GM12892 (cell line): ENCODE results near the gene ANAPC7.
A peak's percentile ranks its signal among the peaks of the same experiment; 100 is the strongest.

ENCODE experiments used
- DNase-seq: peaks from one replicate; pipeline ENCODE4 v3.0.0; 2011; ENCODE audit not compliant: insufficient read length
- FAIRE-seq: peaks from 2 replicates; lab custom pipeline; 2011; peaks lifted over from hg19 to GRCh38; lab: Jason Lieb, UNC
- POLR2A ChIP-seq: IDR thresholded peaks from 2 replicates; pipeline ENCODE4 v1.6.1; 2011; ENCODE audit warnings: low read depth, low read length, control low read depth
- POLR2AphosphoS5 ChIP-seq: IDR thresholded peaks from 2 replicates; pipeline ENCODE4 v1.6.1; 2011; ENCODE audit warnings: low read depth, low read length, control low read depth
- TAF1 ChIP-seq: IDR thresholded peaks from 2 replicates; pipeline ENCODE4 v1.6.1; 2011; ENCODE audit warnings: low read depth, mild to moderate bottlenecking, control low read depth, low read length, borderline replicate concordance

ANAPC7 gene

DNA sequence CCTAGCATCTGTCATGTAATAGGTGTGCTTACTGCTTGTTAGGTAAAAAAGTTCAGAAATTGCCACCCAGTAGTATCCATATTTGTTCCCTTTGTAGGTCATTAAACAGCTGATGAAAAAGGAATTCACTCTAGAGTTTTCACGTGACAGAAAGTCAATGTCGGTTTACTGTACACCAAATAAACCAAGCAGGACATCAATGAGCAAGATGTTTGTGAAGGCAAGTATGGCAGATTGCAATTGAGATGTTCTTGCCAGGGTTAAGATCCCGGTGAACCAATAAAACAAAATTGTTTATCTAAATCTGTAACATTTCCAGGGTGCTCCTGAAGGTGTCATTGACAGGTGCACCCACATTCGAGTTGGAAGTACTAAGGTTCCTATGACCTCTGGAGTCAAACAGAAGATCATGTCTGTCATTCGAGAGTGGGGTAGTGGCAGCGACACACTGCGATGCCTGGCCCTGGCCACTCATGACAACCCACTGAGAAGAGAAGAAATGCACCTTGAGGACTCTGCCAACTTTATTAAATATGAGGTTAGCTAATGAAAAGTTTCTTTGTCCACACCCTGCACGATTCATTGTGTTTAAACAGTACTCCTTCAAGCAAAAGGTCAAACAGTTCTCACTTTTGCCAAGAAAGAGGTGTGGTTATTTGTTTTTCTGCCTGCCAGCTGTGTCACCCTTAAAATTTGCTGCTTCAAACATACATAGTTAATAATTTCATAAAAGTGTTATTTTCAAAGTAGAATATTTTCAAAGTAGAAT lies 64.1 kb downstream of the ANAPC7 start:
- FAIRE-seq: no peak

DNA sequence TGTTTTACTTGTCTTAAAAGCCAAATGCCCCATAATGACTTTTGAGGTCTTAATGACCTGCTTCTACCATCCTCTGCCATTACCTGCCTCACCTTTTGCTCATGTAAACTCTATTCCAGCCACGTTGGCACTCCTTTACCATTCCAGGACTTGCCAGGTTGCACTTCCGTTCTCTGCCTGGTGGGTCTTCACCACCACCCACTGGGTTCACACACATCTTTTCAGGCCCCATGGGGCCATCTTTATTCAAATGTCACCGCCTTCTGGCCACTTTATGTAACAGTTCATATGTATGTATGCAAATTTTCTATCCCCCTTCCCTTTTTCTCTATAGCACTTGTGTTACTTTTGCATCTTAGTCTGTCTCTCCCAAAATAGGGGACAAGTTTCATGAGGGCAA lies 64.8 kb downstream of the ANAPC7 start:
- no peak for DNase-seq
- FAIRE-seq: peak; percentile 14

More for the DNA sequence above, 64.1 kb downstream of the ANAPC7 start:
- no peak for TF ChIP-seq TAF1
- no peak for TF ChIP-seq POLR2A
- TF ChIP-seq POLR2AphosphoS5: no peak
- no peak for DNase-seq

DNA sequence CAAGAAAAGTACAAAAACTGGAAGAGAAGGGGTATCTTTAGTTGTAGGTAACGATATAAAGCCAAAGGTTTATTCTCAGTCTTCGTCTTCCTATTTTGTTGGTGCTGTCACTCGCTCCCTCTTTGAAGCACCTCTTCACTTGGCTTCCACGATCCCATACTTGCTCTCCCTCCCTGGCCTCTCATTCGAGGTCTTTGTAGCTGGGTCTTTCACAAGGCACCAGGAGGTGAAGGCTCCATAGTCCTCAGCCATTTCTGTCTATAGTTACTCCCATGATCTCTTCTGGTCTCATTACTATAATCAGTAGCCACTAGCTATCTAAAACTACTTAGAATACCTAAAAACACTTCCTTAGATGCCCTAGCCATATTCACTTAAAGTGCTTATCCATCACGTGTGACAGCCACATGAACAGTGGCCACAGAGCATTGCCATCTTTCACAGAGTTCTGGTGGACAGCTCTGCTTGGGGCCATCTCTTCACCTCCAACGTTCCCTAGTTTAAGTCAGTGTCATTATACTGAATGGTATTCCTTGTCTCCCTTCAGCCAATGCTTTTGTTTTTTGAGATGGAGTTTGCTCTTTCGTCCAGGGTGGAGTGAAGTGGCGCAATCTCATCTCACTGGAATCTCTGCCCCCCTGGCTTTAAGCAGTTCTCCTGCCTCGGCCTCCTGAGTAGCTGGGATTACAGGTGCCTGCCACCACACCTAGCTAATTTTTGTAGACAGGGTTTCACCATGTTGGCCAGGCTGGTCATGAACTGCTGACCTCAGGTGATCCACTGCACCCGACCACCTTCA lies 65.4 kb downstream of the ANAPC7 start:
- DNase-seq: no peak
- no peak; the same call in 1 of the 2 replicates for TF ChIP-seq POLR2AphosphoS5
- no peak for TF ChIP-seq TAF1
- TF ChIP-seq POLR2A: no peak
- no peak for FAIRE-seq

More for the DNA sequence above, 64.8 kb downstream of the ANAPC7 start:
- TF ChIP-seq TAF1: no peak
- no peak; the same call in 1 of the 2 replicates for TF ChIP-seq POLR2AphosphoS5
- no peak for TF ChIP-seq POLR2A

DNA sequence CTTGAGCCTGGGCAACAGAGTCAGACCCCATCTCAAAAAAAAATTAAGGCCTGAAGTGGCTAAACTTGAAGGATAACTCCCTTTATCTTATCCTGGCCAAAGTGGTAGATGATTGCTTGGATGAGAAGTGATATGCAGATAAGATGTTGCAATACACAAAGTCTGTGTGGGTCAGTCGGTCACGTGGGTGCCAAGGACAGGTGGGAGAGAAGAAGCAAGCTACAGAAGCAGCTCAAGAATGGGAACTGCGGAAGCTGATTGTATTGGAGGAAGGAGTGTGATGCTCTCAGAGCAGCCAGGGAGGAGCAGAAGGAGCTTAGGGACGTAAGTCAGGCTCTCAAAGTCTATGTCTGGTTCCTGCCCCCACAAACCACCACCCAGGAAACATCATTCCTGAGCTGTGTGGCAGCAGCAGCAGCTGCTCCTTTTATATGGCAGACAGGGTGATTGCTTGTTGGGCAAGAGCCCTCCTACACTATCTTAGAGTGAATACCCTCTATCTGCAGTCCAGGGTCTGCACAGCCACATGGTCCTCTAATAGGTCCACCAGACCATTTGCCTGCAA lies 67.9 kb downstream of the ANAPC7 start:
- DNase-seq (no peak), FAIRE-seq (no peak)
- TF ChIP-seq POLR2A (no peak), POLR2AphosphoS5 (no peak), TAF1 (no peak)

DNA sequence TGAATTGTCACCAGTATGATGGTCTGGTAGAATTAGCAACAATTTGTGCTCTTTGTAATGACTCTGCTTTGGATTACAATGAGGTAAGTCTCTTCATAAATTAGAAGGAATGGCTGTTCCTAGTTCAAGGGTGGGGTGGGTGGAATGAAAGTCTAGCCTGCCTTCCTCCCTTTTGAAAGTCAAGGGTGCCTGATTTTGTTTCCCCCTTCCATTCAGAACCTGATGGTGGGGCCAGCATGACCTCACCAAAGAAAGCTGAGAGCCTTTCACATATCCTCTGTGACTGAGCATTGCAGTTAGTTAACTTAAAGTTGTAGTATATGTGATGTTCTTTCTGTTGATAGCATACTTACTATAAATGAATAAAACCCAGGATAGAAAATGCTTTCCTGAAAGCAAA lies 70.3 kb downstream of the ANAPC7 start:
- TF ChIP-seq POLR2AphosphoS5: no peak
- TF ChIP-seq TAF1: no peak
- no peak for TF ChIP-seq POLR2A
- FAIRE-seq: no peak
- DNase-seq: no peak

DNA sequence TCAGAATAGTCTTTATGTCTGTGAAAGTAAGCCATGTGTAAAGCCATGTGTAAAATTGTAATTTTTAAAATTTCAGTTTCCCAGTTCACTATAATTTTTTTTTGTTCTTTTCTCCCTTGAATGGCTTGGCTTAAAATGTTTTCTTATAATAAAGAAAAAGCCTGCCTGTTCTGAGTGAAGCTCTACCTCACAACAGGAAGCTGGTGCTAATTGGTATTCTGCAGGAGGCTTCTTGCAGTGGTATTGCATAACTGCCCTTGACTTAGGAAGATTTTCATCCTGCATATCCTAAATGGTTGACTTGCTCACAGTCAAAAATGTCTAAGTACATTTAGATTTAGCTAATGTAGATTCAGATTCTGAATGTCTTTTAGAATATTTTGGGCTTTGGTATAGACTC lies 73.0 kb downstream of the ANAPC7 start:
- DNase-seq: no peak
- no peak for TF ChIP-seq TAF1
- TF ChIP-seq POLR2A: no peak
- TF ChIP-seq POLR2AphosphoS5: no peak
- no peak for FAIRE-seq

DNA sequence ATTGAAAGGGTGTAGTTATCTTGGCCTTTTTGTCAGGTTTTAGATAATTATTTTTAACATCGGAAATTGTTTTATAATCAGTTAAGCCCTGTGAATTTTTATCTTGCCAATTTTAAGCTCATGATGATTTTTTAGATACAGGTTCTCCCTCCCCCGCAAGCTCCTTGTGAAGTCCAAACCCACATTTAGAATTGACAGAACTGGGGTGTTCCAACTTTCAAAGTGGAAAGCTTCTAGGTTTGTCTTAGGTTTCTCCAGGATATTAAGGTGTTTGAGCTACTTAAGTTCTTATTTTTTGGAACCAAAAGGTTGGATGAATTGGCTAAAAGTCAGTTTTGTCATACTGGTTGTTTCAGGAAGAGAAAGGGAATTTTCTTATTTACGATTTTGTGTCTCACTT lies 73.4 kb downstream of the ANAPC7 start:
- FAIRE-seq: no peak
- TF ChIP-seq TAF1 (no peak), POLR2A (no peak), POLR2AphosphoS5 (no peak)
- no peak for DNase-seq

DNA sequence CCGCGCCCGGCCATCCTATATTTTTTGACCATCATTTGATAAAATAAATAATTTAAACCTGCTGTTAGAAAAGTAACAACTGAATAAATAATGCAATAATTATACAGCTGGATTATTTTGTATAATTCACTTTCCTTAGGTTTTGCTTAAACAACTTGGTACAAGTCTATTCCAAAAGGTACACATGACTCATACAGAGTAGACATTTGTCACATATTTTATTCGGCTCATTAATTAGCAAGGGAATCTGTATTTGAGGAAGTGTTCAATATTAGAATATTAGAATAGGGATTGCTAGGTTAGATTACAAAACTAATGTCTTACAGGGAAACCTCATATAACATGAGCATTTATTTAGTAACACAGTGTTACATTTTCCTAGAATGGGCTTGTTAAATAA lies 73.8 kb downstream of the ANAPC7 start:
- no peak for FAIRE-seq
- TF ChIP-seq POLR2AphosphoS5 (no peak), POLR2A (no peak), TAF1 (no peak)
- DNase-seq: no peak
